Measurements from ENCODE around the gene HDAC11. TPM values are rescaled to one million over a fixed set of nuclear protein-coding genes. Genes with fewer than 3 reads are reported as not detected.

The HDAC11 gene
- total and polyA plus RNA-seq, 2 of the 13 experiments (the other 11 are each of a cell fraction or from before 2014, with no cell fraction given) = 13.7 to 33.1 TPM

DNA sequence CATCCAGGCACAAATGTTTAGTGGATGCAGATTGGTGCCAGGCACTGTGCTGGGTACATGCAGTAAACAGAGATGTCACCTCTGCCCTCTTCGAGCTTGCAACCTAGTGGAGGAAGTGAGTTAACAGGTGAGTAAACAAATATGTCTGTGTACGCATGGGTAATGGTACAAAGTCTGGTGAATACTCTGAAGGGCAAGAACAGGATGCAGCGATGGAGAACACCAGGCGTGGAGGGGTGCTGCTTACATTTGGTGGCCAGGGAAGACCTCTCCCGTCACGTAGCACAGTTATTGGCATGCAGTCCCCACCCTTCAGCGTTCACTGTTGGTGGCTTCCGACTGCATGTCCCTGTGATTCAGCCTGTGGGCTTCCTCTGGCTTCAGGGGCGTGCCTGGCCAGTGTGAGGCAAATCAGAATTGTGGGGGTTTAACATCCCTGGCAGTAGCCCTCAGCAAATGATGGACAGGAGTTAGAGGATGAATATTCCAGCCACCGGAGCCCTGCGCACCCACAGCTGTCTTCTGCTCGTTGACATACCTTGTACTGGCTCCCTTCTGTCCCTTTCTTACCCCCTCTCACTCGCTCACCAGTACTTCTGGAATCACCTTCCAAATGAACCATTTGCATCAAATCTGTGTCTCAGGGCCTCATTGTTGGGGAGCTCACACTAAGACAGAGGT lies 9.1 kb upstream of the HDAC11 start (continued):
- TF ChIP-seq ATRX (CRISPR knock-in tag; IDR thresholded peaks at IDR 0.05; ENCODE audit: borderline replicate concordance) (no peak), DNMT3B (CRISPR knock-in tag; conservative IDR thresholded peaks at IDR 0.05) (no peak), NAIF1 (CRISPR knock-in tag; IDR thresholded peaks at IDR 0.05; ENCODE audit: borderline replicate concordance) (no peak), ZNF484 (CRISPR knock-in tag; IDR thresholded peaks at IDR 0.05; ENCODE audit: borderline replicate concordance, low read depth) (no peak), RAD21 (CRISPR knock-in tag; IDR thresholded peaks at IDR 0.05) (no peak), SRSF1 (optimal IDR thresholded peaks at IDR 0.05; ENCODE audit: low read depth, low read length) (no peak)
- TF ChIP-seq, protein P1, sequence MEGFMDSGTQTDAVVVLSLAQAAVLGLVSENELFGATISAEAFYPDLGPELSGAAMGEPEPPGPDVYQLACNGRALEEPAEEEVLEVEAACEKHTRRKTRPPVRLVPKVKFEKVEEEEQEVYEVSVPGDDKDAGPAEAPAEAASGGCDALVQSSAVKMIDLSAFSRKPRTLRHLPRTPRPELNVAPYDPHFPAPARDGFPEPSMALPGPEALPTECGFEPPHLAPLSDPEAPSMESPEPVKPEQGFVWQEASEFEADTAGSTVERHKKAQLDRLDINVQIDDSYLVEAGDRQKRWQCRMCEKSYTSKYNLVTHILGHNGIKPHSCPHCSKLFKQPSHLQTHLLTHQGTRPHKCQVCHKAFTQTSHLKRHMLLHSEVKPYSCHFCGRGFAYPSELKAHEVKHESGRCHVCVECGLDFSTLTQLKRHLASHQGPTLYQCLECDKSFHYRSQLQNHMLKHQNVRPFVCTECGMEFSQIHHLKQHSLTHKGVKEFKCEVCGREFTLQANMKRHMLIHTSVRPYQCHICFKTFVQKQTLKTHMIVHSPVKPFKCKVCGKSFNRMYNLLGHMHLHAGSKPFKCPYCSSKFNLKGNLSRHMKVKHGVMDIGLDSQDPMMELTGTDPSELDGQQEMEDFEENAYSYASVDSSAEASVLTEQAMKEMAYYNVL (CRISPR knock-in tag; IDR thresholded peaks at IDR 0.05; ENCODE audit: borderline replicate concordance) = peak; percentile 93
- TF ChIP-seq, protein P2, sequence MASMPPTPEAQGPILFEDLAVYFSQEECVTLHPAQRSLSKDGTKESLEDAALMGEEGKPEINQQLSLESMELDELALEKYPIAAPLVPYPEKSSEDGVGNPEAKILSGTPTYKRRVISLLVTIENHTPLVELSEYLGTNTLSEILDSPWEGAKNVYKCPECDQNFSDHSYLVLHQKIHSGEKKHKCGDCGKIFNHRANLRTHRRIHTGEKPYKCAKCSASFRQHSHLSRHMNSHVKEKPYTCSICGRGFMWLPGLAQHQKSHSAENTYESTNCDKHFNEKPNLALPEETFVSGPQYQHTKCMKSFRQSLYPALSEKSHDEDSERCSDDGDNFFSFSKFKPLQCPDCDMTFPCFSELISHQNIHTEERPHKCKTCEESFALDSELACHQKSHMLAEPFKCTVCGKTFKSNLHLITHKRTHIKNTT (CRISPR knock-in tag; IDR thresholded peaks at IDR 0.05) = no peak
- TF ChIP-seq, protein P3, sequence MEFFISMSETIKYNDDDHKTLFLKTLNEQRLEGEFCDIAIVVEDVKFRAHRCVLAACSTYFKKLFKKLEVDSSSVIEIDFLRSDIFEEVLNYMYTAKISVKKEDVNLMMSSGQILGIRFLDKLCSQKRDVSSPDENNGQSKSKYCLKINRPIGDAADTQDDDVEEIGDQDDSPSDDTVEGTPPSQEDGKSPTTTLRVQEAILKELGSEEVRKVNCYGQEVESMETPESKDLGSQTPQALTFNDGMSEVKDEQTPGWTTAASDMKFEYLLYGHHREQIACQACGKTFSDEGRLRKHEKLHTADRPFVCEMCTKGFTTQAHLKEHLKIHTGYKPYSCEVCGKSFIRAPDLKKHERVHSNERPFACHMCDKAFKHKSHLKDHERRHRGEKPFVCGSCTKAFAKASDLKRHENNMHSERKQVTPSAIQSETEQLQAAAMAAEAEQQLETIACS (CRISPR knock-in tag; IDR thresholded peaks at IDR 0.05) = no peak
- TF ChIP-seq, protein P4, sequence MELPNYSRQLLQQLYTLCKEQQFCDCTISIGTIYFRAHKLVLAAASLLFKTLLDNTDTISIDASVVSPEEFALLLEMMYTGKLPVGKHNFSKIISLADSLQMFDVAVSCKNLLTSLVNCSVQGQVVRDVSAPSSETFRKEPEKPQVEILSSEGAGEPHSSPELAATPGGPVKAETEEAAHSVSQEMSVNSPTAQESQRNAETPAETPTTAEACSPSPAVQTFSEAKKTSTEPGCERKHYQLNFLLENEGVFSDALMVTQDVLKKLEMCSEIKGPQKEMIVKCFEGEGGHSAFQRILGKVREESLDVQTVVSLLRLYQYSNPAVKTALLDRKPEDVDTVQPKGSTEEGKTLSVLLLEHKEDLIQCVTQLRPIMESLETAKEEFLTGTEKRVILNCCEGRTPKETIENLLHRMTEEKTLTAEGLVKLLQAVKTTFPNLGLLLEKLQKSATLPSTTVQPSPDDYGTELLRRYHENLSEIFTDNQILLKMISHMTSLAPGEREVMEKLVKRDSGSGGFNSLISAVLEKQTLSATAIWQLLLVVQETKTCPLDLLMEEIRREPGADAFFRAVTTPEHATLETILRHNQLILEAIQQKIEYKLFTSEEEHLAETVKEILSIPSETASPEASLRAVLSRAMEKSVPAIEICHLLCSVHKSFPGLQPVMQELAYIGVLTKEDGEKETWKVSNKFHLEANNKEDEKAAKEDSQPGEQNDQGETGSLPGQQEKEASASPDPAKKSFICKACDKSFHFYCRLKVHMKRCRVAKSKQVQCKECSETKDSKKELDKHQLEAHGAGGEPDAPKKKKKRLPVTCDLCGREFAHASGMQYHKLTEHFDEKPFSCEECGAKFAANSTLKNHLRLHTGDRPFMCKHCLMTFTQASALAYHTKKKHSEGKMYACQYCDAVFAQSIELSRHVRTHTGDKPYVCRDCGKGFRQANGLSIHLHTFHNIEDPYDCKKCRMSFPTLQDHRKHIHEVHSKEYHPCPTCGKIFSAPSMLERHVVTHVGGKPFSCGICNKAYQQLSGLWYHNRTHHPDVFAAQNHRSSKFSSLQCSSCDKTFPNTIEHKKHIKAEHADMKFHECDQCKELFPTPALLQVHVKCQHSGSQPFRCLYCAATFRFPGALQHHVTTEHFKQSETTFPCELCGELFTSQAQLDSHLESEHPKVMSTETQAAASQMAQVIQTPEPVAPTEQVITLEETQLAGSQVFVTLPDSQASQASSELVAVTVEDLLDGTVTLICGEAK (IDR thresholded peaks at IDR 0.05) = no peak
- TF ChIP-seq, protein P4 (CRISPR knock-in tag; IDR thresholded peaks at IDR 0.05) = no peak; the same call in 1 of the 2 replicates

Data from HepG2 (cell line).